ENCODE results near the gene ALPK1. TPM values are rescaled to one million over a fixed set of nuclear protein-coding genes. Genes with fewer than 3 reads are reported as not detected.

The ALPK1 gene
- total RNA-seq, 4 donors from 2014 or later, result 14.8 to 43.8 (median 19.1) TPM

- DNase-seq (ENCODE audit: low spot score) (no peak), ATAC-seq (ENCODE audit: low FRiP score) (no peak)
- TF ChIP-seq, protein P1, sequence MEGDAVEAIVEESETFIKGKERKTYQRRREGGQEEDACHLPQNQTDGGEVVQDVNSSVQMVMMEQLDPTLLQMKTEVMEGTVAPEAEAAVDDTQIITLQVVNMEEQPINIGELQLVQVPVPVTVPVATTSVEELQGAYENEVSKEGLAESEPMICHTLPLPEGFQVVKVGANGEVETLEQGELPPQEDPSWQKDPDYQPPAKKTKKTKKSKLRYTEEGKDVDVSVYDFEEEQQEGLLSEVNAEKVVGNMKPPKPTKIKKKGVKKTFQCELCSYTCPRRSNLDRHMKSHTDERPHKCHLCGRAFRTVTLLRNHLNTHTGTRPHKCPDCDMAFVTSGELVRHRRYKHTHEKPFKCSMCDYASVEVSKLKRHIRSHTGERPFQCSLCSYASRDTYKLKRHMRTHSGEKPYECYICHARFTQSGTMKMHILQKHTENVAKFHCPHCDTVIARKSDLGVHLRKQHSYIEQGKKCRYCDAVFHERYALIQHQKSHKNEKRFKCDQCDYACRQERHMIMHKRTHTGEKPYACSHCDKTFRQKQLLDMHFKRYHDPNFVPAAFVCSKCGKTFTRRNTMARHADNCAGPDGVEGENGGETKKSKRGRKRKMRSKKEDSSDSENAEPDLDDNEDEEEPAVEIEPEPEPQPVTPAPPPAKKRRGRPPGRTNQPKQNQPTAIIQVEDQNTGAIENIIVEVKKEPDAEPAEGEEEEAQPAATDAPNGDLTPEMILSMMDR (IDR thresholded peaks at IDR 0.05), result no peak
These were observed 113.2 kb downstream of the ALPK1 start for GRCh38 chr4:112410364-112410763.

- TF ChIP-seq, protein P1 (IDR thresholded peaks at IDR 0.05), result no peak
- ATAC-seq (ENCODE audit: low FRiP score), result no peak
These were observed 113.6 kb downstream of the ALPK1 start for GRCh38 chr4:112410804-112411203.

GRCh38 chr4:112411781-112412550, 114.8 kb downstream of the ALPK1 start:
- ATAC-seq (ENCODE audit: low FRiP score) (no peak), DNase-seq (ENCODE audit: low spot score) (no peak)
- TF ChIP-seq, protein P1 (IDR thresholded peaks at IDR 0.05), result no peak

More at GRCh38 chr4:112410804-112411203, 113.6 kb downstream of the ALPK1 start:
- DNase-seq (ENCODE audit: low spot score), result no peak

- TF ChIP-seq, protein P1 (IDR thresholded peaks at IDR 0.05), result no peak
- DNase-seq (ENCODE audit: low spot score) (no peak), ATAC-seq (ENCODE audit: low FRiP score) (no peak)
These were observed 119.3 kb downstream of the ALPK1 start for GRCh38 chr4:112416464-112416863.

GRCh38 chr4:112418092-112418491, 120.9 kb downstream of the ALPK1 start:
- no peak for DNase-seq (ENCODE audit: low spot score)
- no peak for ATAC-seq (ENCODE audit: low FRiP score)
- TF ChIP-seq, protein P1 (IDR thresholded peaks at IDR 0.05), result no peak

GRCh38 chr4:112421911-112422310, 124.7 kb downstream of the ALPK1 start:
- TF ChIP-seq, protein P1 (IDR thresholded peaks at IDR 0.05), result no peak
- no peak for ATAC-seq (ENCODE audit: low FRiP score)

DNA sequence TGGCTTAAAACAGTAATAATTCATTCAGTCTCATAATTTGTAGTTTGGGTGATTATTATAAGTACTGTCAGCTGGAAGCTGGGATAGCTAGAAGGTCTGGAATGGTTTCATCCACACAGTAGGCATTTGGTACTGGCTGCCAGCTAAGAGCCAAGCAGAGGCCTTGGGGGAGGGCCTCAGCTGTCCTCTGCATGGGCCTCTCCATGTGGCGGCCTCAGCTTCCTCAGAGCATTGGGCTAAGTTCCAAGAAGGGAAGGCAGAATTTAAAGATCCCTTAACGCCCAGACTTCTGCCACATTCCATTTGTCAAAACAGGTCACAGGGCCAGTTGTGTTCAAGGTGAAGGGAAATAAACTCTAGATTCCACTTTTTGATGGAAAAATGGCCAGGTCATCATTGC, 125.5 kb downstream of the ALPK1 start:
- no peak for DNase-seq (ENCODE audit: low spot score)

More at GRCh38 chr4:112421911-112422310, 124.7 kb downstream of the ALPK1 start:
- DNase-seq (ENCODE audit: low spot score), result no peak

More for the DNA sequence above, 125.5 kb downstream of the ALPK1 start:
- ATAC-seq (ENCODE audit: low FRiP score), result no peak
- TF ChIP-seq, protein P1 (IDR thresholded peaks at IDR 0.05), result no peak
